ENCODE results near the gene TEX48. TPM values are rescaled to one million over a fixed set of nuclear protein-coding genes. Genes with fewer than 3 reads are reported as not detected.

Gene TEX48
- total RNA-seq, 6 experiments from 2014 or later = not detected

DNA sequence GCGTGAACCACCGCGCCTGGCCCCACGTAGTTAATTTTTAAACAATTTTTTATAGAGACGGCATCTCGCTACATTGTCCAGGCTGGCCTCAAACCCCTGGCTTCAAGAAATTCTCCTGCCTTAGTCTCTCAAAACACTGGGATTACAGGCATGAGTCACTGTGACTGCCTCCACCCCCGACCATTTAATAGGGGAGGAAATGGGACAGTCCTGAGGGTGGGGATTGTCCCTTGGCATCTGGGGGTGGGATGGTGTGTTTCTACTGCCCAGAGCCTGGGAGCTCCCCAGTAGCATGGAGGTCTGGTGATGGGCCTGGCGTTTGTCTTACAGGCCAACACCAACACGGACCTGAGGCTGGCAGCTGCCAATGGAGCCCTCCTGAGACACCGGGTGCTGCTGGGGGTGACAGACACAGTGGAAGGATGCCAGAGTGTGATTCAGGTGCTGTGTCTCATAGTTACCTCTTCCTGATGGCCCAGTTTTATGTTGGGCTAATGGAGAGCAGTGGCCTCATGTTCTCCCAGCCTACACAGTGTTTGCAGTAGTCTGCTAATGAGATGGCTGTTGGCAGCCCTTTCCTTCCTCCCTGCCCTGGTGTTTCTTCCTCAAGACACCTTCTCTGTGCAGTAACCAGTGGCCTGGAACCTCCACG is 48.4 kb downstream of the TEX48 start:
- TF ChIP-seq, protein P1, sequence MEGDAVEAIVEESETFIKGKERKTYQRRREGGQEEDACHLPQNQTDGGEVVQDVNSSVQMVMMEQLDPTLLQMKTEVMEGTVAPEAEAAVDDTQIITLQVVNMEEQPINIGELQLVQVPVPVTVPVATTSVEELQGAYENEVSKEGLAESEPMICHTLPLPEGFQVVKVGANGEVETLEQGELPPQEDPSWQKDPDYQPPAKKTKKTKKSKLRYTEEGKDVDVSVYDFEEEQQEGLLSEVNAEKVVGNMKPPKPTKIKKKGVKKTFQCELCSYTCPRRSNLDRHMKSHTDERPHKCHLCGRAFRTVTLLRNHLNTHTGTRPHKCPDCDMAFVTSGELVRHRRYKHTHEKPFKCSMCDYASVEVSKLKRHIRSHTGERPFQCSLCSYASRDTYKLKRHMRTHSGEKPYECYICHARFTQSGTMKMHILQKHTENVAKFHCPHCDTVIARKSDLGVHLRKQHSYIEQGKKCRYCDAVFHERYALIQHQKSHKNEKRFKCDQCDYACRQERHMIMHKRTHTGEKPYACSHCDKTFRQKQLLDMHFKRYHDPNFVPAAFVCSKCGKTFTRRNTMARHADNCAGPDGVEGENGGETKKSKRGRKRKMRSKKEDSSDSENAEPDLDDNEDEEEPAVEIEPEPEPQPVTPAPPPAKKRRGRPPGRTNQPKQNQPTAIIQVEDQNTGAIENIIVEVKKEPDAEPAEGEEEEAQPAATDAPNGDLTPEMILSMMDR (IDR thresholded peaks at IDR 0.05) = no peak
- no peak for TF ChIP-seq POLR2A (IDR thresholded peaks at IDR 0.05)
- DNase-seq = no peak
- peaks cover 0 to 13% (median 2%) of the 10 kb centered on the region in 4 donors for H3K36me3 ChIP-seq
- no peak overlapping the region for H3K27ac ChIP-seq
- WGBS (ENCODE audit: insufficient coverage, low coverage, low lambda C conversion rate, missing lambda C conversion rate) = 89% methylated on average over 6 of the region's 11 CpGs
- intact Hi-C loops (cut with DNase I) = no loop called here
- H3K4me3 ChIP-seq = no peak overlapping the region
- H3K27me3 ChIP-seq = no peaks in the 10 kb centered on the region
- no peaks in the 10 kb centered on the region for H3K4me1 ChIP-seq
- H3K9me3 ChIP-seq = no peaks in the 10 kb centered on the region
- ATAC-seq = no peak

DNA sequence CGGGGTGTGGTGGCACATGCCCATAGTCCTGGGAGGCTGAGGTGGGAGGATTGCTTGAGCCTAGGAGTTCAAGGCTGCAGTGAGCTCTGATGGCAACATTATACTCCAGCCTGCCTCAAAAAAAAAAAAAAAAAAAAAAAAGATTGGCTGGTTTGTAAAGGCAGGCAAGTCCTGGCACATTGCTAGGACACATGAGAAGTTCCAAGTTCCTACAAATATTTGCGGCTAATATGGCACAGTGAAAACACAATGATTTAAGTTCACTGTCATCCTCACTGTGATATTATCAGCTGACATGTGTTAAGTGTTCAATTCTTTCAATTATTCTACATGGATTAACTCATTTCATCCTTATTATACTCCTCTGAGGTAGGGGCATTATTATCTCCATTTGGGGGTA is 50.8 kb downstream of the TEX48 start:
- no peaks in the 10 kb centered on the region for H3K4me1 ChIP-seq
- H3K36me3 ChIP-seq = peaks cover 0 to 19% (median 3%) of the 10 kb centered on the region in 4 donors
- H3K9me3 ChIP-seq = no peaks in the 10 kb centered on the region
- 15% methylated on average over 2 of the region's 2 CpGs for WGBS (ENCODE audit: insufficient coverage, low coverage, low lambda C conversion rate, missing lambda C conversion rate)
- no peaks in the 10 kb centered on the region for H3K27me3 ChIP-seq
- DNase-seq (no peak), ATAC-seq (no peak)
- TF ChIP-seq, protein P1 (IDR thresholded peaks at IDR 0.05) = no peak
- TF ChIP-seq POLR2A (IDR thresholded peaks at IDR 0.05) = no peak
- no peak overlapping the region for H3K4me3 ChIP-seq
- intact Hi-C loops (cut with DNase I) = no loop called here
- H3K27ac ChIP-seq = no peak overlapping the region

- Histone ChIP-seq H3K36me3 (peaks cover 0 to 19% (median 3%) of the 10 kb centered on the region in 4 donors), H3K4me1 (no peaks in the 10 kb centered on the region), H3K9me3 (no peaks in the 10 kb centered on the region), H3K27ac (no peak overlapping the region), H3K27me3 (no peaks in the 10 kb centered on the region), H3K4me3 (no peak overlapping the region)
- ATAC-seq = no peak
- TF ChIP-seq, protein P1 (IDR thresholded peaks at IDR 0.05) = no peak
- no peak for TF ChIP-seq POLR2A (IDR thresholded peaks at IDR 0.05)
- no peak for DNase-seq
- intact Hi-C loops (cut with DNase I) = no loop called here
- 88% methylated on average over 5 of the region's 7 CpGs for WGBS (ENCODE audit: insufficient coverage, low coverage, low lambda C conversion rate, missing lambda C conversion rate)
Observed at GRCh38 chr9:114629563-114630090, 52.4 kb downstream of the TEX48 start.

- intact Hi-C loops (cut with DNase I) = no loop called here
- H3K9me3 ChIP-seq = no peaks in the 10 kb centered on the region
- no peak overlapping the region for H3K27ac ChIP-seq
- H3K4me3 ChIP-seq = no peak overlapping the region
- no peaks in the 10 kb centered on the region for H3K4me1 ChIP-seq
- no peak for ATAC-seq
- WGBS (ENCODE audit: insufficient coverage, low coverage, low lambda C conversion rate, missing lambda C conversion rate) = 83% methylated on average over 1 of the region's 1 CpG
- DNase-seq = no peak
- H3K27me3 ChIP-seq = no peaks in the 10 kb centered on the region
- peaks cover 0 to 15% (median 3%) of the 10 kb centered on the region in 4 donors for H3K36me3 ChIP-seq
- no peak for TF ChIP-seq POLR2A (IDR thresholded peaks at IDR 0.05)
- TF ChIP-seq, protein P1 (IDR thresholded peaks at IDR 0.05) = no peak
Observed at GRCh38 chr9:114627553-114627952, 54.4 kb downstream of the TEX48 start.

All from right lobe of liver (tissue), 6 donors.